GM18861 (cell line): ENCODE data around the gene DAND5.

Source experiments
- ATAC-seq: cut with Tn5 transposase; IDR thresholded peaks from one replicate; pipeline ENCODE4 v1.9.1; 2021; ENCODE audit not compliant: unreplicated experiment

The DAND5 gene

GRCh38 chr19:12991296-12991695, 21.9 kb downstream of the DAND5 start:
- ATAC-seq, result no peak

- ATAC-seq, result no peak
Observed at GRCh38 chr19:12992729-12993128, 23.4 kb downstream of the DAND5 start.

GRCh38 chr19:12993562-12993961, 24.2 kb downstream of the DAND5 start:
- ATAC-seq, result no peak

- no peak for ATAC-seq
Observed at GRCh38 chr19:12994701-12995595, 25.6 kb downstream of the DAND5 start, which contains the start of gene NFIX. Gene NFIX, plus strand, starts transcription at chr19:12995475. Its CDS starts 363 bp downstream, at chr19:12995838.

- ATAC-seq, result no peak
Observed at GRCh38 chr19:12995596-12996405, 26.4 kb downstream of the DAND5 start.

- no peak for ATAC-seq
Observed at GRCh38 chr19:12996406-12997094, 27.2 kb downstream of the DAND5 start.

- no peak for ATAC-seq
Observed at GRCh38 chr19:12997179-12997966, 28.0 kb downstream of the DAND5 start.

GRCh38 chr19:12997967-12998940, 28.9 kb downstream of the DAND5 start:
- no peak for ATAC-seq

- ATAC-seq, result no peak
Observed at GRCh38 chr19:13001166-13001501, 31.8 kb downstream of the DAND5 start.

- no peak for ATAC-seq
Observed at GRCh38 chr19:13001502-13002165, 32.3 kb downstream of the DAND5 start.

GRCh38 chr19:13002166-13002898, 33.0 kb downstream of the DAND5 start:
- ATAC-seq, result no peak

GRCh38 chr19:13003081-13003480, 33.7 kb downstream of the DAND5 start:
- ATAC-seq, result no peak

GRCh38 chr19:13004273-13004672, 34.9 kb downstream of the DAND5 start:
- ATAC-seq, result no peak

- no peak for ATAC-seq
Observed at GRCh38 chr19:13005253-13005652, 35.9 kb downstream of the DAND5 start.

GRCh38 chr19:13005861-13006370, 36.5 kb downstream of the DAND5 start:
- ATAC-seq, result no peak

GRCh38 chr19:13006431-13007281, 37.3 kb downstream of the DAND5 start:
- ATAC-seq, result no peak
